ENCODE measurements around the gene ITFG1.

The ITFG1 gene

GRCh38 chr16:47460711-47461597 is at the start of gene ITFG1, which contains the start of gene PHKB:
Gene ITFG1, minus strand, starts transcription at chr16:47461063. Its CDS starts 18 bp downstream, at chr16:47461045.
Gene PHKB, plus strand, starts transcription at chr16:47461331. Its CDS starts 20 bp downstream, at chr16:47461351.
- DNase-seq (ENCODE audit: low spot score), result peak; percentile 91

GRCh38 chr16:47507701-47508100 is 46.8 kb upstream of the ITFG1 start:
- no peak for DNase-seq (ENCODE audit: low spot score)

- DNase-seq (ENCODE audit: low spot score), result no peak
These were observed 45.9 kb upstream of the ITFG1 start for GRCh38 chr16:47506800-47507199.

GRCh38 chr16:47504599-47504998 is 43.7 kb upstream of the ITFG1 start:
- no peak for DNase-seq (ENCODE audit: low spot score)

GRCh38 chr16:47503936-47504335 is 43.1 kb upstream of the ITFG1 start:
- DNase-seq (ENCODE audit: low spot score), result no peak

- DNase-seq (ENCODE audit: low spot score), result no peak
These were observed 38.9 kb upstream of the ITFG1 start for GRCh38 chr16:47499700-47500264.

GRCh38 chr16:47499080-47499699 is 38.3 kb upstream of the ITFG1 start:
- no peak for DNase-seq (ENCODE audit: low spot score)

- DNase-seq (ENCODE audit: low spot score), result peak; percentile 34
These were observed 32.8 kb upstream of the ITFG1 start for GRCh38 chr16:47493381-47494337.

- DNase-seq (ENCODE audit: low spot score), result peak; percentile 74
These were observed 31.8 kb upstream of the ITFG1 start for GRCh38 chr16:47492428-47493377.

GRCh38 chr16:47492036-47492427 is 31.2 kb upstream of the ITFG1 start:
- DNase-seq (ENCODE audit: low spot score), result no peak

GRCh38 chr16:47490471-47490870 is 29.6 kb upstream of the ITFG1 start:
- no peak for DNase-seq (ENCODE audit: low spot score)

GRCh38 chr16:47488051-47488450 is 27.2 kb upstream of the ITFG1 start:
- no peak for DNase-seq (ENCODE audit: low spot score)

- DNase-seq (ENCODE audit: low spot score), result no peak
These were observed 26.0 kb upstream of the ITFG1 start for GRCh38 chr16:47486856-47487255.

GRCh38 chr16:47483616-47484015 is 22.8 kb upstream of the ITFG1 start:
- no peak for DNase-seq (ENCODE audit: low spot score)

GRCh38 chr16:47481698-47482374 is 21.0 kb upstream of the ITFG1 start:
- DNase-seq (ENCODE audit: low spot score), result no peak

- DNase-seq (ENCODE audit: low spot score), result no peak
These were observed 19.5 kb upstream of the ITFG1 start for GRCh38 chr16:47480410-47480809.

GRCh38 chr16:47477679-47478078 is 16.8 kb upstream of the ITFG1 start:
- no peak for DNase-seq (ENCODE audit: low spot score)

- DNase-seq (ENCODE audit: low spot score), result no peak
These were observed 15.9 kb upstream of the ITFG1 start for GRCh38 chr16:47476654-47477345.

GRCh38 chr16:47475786-47476185 is 14.9 kb upstream of the ITFG1 start:
- DNase-seq (ENCODE audit: low spot score), result no peak

Measured in germinal center (tissue), 1 donor.